ENCODE measurements around the gene LRCH1. TPM values are rescaled to one million over a fixed set of nuclear protein-coding genes. Genes with fewer than 3 reads are reported as not detected.
A peak's percentile ranks its signal among the peaks of the same experiment; 100 is the strongest.
"Not testable (repeated sequence)": the region's sequence is repeated elsewhere in the genome, so short reads cannot be mapped to it uniquely, and the experiment has no call there.

The LRCH1 gene, protein sequence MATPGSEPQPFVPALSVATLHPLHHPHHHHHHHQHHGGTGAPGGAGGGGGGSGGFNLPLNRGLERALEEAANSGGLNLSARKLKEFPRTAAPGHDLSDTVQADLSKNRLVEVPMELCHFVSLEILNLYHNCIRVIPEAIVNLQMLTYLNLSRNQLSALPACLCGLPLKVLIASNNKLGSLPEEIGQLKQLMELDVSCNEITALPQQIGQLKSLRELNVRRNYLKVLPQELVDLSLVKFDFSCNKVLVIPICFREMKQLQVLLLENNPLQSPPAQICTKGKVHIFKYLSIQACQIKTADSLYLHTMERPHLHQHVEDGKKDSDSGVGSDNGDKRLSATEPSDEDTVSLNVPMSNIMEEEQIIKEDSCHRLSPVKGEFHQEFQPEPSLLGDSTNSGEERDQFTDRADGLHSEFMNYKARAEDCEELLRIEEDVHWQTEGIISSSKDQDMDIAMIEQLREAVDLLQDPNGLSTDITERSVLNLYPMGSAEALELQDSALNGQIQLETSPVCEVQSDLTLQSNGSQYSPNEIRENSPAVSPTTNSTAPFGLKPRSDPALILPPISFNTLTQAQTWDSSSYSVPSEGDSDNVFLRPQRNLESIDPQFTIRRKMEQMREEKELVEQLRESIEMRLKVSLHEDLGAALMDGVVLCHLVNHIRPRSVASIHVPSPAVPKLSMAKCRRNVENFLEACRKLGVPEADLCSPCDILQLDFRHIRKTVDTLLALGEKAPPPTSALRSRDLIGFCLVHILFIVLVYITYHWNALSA
- total RNA-seq (2014; rRNA removed; shearing (Covaris generic)): 3.0 and 7.4 TPM in 2 replicates

DNA sequence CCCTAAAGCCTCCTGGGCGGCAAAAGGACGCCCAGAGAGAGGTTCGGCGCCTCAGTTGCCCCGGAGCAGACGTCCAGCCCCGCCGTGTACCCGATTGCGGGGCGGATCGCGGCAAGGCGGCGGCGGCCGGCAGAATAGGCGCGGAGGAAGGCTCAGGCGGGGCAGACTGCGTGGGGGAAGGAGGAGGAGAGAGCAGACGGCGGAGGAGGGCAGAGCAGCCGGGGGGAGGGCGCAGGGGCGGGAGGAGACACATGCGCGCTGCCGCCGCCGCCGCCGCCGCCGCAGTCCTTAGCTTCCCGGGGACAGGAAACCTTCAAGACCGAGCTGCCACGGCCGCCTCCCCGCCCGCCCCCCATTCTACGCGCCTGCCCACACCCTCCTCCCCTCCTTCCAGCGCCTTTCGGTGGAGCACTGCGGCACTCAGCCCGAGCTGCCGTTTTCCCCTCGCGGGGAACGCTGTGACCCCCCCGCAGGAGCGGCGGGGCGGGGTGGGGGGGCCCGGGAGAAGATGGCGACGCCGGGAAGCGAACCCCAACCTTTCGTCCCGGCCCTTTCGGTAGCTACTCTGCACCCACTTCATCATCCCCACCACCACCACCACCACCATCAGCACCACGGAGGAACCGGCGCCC is at the start of gene LRCH1:
LRCH1 (plus strand) TSS at position 282 of the 632 bp plus-strand sequence; CDS start at position 509, 227 bp downstream.
- DNase-seq (ENCODE audit: low read depth): peak; percentile 85

DNA sequence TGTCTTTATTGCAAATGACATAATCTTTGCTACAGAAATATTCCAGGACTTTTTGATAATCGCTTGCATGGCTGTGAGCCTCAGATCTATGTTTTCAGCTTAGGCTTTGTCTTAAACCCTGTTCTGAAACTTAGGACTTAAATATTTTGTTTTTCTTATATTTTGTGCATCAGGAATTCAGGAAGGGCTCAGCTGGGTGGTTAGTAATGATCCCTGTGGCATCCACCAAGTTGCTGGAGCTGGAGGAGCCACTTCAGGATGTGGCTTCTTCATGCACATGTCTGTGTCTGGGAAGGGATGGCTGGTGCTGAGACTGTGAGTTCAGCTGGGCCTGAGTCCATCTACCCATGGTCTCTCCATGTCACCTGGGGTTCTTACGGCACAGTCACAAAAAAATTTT is 48.9 kb upstream of the LRCH1 start:
- no peak for DNase-seq (ENCODE audit: low read depth)

GRCh38 chr13:46507981-46508380 is 45.0 kb upstream of the LRCH1 start:
- DNase-seq (ENCODE audit: low read depth): peak; percentile 43

DNA sequence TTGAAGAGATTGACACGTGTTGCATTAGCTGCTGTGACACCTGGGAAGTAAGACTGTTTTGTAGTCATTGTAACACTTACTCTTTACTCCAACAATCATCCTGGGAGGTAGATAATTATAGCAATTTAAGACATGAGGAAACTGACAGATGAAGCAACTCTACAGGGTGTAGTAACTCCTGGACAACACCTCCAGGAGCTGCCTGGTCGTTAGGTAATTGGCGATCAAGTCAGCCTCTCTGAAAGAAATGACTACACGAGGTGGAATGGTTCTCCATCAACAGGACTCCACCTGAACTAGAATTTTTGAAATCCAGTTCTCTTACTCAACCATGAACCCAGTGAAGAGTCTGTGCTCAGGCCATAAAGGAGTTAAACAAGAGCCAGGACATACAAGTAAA is 43.0 kb upstream of the LRCH1 start:
- no peak for DNase-seq (ENCODE audit: low read depth)

GRCh38 chr13:46515803-46516202 is 37.2 kb upstream of the LRCH1 start:
- DNase-seq (ENCODE audit: low read depth): no peak

DNA sequence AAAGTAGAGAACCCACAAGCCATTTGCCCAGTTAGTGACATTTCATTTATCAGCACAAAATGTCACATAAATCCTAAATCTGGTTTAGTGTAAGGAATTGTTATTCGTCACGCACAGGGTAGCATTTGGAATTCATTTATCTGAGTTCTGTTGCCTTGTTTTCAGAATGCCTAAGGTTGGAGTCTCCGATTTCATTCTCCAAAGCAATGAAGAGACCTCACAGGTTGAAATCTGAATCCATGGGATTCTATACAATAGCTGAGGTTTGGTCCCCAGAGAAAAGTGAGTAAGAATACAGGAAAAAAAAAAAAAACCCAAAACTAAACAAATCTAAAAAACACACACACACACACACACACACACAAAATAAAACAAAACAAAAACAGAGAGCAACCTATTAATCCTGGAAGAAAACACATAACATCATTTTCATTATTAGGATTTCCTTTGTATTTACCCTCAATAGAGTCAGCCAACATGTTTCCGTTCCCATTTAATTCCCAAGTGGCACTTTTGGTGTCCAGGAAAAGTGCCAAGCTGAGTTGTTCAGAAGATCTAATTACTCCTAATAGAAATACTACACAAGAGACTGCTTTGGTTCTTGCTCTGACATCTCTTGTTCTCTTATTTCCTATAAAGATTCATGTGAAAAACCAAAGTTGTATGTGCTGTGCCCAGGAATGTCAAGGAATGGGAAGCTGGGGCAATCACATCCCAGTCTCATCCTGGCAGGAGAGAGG is 36.2 kb upstream of the LRCH1 start:
- no peak for DNase-seq (ENCODE audit: low read depth)

DNA sequence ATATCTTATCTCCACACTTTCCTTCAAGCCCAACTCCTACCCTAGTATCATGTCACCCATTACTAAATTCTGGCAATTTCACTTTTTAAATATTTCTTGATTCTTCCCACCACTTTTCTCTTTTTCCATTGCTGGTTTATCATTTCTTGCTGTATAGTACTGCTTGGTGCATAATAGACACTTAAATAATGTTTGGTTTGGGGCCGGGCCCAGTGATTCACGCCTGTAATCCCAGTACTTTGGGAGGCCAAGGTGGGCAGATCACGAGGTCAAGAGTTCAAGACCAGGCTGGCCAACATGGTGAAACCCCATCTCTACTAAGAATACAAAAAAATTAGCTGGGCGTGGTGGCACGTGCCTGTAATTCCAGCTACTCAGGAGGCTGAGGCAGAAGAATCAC is 35.2 kb upstream of the LRCH1 start:
- not testable (repeated sequence) for DNase-seq (ENCODE audit: low read depth)

DNA sequence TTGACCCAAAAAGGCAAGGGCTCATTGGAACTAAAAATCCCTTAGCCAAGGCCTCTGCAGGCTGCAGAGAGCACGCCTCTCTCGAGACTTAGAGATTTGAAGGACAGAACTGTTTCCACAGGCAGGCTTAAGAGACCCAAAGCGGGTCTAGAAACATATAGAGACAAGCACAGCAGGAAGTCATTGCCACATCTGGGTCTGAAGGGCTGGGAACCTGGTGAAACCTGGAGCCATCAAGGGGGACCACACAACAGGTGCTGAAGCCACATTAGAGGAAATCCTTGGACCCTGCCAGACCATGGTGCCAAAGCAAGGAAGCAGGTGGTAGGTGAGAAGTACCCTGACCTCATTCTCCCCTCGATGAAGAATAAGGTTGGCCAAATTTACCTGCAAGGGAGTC is 33.8 kb upstream of the LRCH1 start:
- DNase-seq (ENCODE audit: low read depth): no peak

DNA sequence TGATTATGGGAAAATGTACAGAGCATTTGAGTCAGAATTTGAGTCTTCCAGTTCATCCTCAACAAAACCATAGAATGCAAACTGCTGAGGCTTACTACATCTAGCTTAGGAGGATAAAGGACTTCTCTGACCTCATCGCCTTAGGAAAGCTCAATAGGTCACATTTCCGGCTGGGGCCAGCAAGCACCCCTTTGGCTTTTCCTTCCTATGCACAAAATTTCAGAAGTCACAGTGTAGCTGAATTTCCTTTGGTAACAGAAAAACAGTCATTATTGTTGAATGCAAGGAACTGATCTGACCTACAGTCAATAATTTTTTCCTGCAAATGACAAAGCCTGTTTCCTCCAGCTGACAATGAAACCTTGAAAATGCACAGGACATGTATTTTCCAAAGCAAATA is 32.8 kb upstream of the LRCH1 start:
- no peak for DNase-seq (ENCODE audit: low read depth)

GRCh38 chr13:46521486-46521885 is 31.5 kb upstream of the LRCH1 start:
- no peak for DNase-seq (ENCODE audit: low read depth)

DNA sequence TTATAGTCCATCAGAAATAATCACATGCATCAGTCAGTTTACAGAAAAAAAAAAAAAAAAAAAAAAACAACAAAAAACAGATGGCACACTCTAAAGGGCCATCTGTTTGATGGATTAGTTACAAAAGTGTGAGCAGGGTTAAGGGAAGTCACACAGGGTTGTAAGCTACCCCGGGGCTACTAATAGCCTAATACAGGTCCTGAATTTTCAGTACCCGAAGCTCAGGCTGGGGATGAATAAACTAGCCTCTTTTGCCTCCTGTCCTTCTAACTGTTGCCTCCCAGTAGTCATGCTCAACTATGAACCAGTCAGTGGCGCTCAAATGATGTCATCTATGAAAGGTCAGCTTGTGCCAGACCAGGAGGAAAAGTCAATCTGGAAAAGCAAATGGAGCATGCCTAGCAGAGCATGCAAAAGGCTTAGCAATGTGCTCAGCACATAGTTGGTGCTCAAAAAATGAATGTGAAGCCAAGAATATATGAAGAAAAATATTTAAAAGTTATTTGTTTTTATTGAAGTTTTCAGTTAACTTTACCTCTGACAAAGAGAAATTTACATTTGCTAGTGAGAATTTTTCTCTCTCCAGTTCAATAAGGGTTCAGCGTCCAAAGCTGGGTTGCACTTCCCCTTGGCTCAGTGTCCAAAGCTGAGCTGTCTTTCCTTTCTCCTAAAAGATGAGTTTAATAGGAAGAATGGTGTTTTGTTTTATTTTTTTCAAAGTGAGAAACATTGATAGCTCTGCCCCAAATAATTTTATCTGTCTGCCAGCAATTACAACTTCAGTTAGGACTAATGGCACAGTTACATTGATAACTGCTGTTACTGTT is 30.8 kb upstream of the LRCH1 start:
- no peak for DNase-seq (ENCODE audit: low read depth)

DNA sequence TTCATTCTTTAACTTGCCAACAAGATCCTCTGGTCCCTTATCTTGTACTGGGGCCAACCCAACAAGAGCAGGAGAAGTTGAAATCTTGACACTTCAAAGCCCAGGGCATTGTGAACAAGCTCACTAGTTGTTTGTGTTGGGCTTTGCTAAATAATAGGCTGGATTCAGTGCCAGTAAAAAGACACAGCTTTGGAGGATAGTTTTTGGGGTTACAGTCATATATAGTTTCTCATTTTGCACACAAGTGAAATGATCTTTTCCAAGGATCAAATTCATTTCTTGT is 30.3 kb upstream of the LRCH1 start:
- no peak for DNase-seq (ENCODE audit: low read depth)

DNA sequence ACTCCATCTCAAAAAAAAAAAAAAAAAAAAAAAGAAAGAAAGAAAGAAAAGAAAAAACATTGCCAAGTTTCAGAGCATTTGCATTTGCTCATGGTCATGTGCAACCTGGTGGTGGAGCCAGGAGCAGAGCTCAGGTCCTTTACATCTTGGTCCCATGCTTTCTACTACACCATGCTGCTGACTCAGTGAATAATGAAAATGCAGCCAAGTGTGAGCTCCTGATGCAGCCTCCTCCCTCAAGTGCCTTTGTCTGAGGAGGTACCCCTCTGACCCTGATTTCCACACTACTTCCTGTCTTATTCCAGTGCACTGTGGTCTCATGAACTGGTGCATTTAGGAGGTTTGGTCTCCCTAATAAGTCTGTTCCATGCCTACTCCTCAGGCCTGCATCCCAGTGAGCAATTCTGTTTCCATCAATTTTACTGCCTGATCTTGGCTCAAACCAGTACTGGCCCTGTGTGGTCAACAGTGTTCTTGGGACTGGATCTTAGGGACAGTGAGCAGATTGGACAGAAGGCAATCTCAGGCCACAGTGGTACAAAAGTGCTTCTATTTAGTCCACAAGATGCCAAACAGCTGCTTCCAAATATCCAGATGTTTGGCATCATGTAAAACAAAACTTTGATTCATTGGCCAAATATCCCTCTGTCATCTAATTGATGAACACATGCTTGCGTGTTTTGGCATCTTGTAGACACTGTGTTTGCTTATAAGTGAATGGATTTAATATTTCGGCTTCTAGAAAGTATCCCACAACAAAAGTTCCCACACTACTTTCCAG is 28.8 kb upstream of the LRCH1 start:
- no peak for DNase-seq (ENCODE audit: low read depth)

- no peak for DNase-seq (ENCODE audit: low read depth)
Observed at GRCh38 chr13:46526100-46526735, 26.8 kb upstream of the LRCH1 start.

DNA sequence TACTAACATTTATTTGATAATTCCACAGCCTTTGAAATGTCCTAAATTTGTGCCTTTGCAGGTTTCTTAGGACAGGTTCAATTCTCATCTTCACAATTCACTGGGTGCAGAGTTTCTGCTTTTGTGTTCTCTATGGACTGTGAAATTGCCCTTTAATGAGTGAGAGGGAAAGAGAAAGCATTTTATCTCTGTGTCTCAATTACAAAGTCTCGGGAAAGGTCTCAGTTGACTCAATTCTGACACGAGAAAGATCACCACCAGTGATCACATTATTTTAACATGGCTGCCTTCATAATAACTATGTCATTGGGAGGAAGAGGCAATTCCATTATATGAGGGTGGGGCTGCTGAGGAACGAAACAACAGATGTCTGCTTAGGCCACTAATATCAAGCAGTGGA is 26.2 kb upstream of the LRCH1 start:
- no peak for DNase-seq (ENCODE audit: low read depth)

- no peak for DNase-seq (ENCODE audit: low read depth)
Observed at GRCh38 chr13:46527237-46527636, 25.7 kb upstream of the LRCH1 start.

DNA sequence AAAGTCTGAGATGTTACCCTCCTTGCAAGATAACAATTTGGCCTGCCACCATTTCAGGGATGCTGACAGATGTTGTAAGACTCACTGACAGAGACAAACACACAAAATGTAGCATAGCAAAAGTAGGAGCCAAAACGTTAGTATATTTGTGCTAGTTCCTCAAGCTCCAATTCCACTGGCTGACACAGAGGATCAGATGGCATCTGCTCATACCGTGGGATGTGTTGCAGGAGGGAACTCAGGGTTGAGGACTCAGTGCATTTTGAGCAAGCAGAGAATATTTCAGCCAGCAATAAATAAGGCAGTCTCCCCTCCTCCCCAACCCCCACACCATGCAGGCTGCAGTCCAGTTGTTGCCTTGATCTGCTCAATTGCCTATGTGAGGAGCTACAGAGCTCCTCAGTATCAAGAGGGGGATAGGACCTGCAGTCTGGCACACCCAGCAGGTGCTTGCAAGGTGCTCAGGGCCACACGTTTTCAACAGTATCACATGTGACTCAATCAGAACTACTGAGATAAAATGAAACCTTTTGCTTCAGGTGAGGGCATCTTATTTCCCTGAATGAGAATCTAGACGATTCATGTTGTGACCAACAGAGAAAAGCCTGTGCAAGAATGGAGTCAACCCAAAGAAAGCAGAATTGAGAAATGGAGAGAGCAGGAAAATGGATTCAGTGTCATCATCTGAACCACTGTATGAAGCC is 23.6 kb upstream of the LRCH1 start:
- no peak for DNase-seq (ENCODE audit: low read depth)

- peak; percentile 70 for DNase-seq (ENCODE audit: low read depth)
Observed at GRCh38 chr13:46530084-46530935, 22.7 kb upstream of the LRCH1 start.
